HepG2 (cell line): ENCODE results near the gene CC2D1A.

Experiments
- CTCF ChIP-seq: sonication (generic); formaldehyde crosslinking; IDR thresholded peaks from 2 replicates; pipeline ENCODE4 v1.5.0; 2020; ENCODE audit warnings: mild to moderate bottlenecking, missing genetic modification reagents, moderate library complexity
- REST ChIP-seq, 2 experiments: IDR thresholded peaks; 2 replicates each; pipeline ENCODE4 v1.6.1; 2011 to 2012; ENCODE audit warnings: low read length in 2 of 2, borderline replicate concordance in 1 of 2, low read depth in 1 of 2, mild to moderate bottlenecking in 1 of 2, moderate library complexity in 1 of 2
- SETDB1 ChIP-seq: sonication (generic); formaldehyde crosslinking; IDR thresholded peaks from 2 replicates; pipeline ENCODE4 v1.5.1; 2020; ENCODE audit warnings: missing genetic modification reagents, mild to moderate bottlenecking, borderline replicate concordance
- TAF1 ChIP-seq: sonication (generic); formaldehyde crosslinking; IDR thresholded peaks from 2 replicates; pipeline ENCODE4 v1.4.0; 2020; ENCODE audit warnings: missing genetic modification reagents
- ZNF549 ChIP-seq: sonication (generic); formaldehyde crosslinking; IDR thresholded peaks from 2 replicates; pipeline ENCODE4 v1.5.0; 2020; ENCODE audit warnings: missing genetic modification reagents
- TF ChIP-seq, protein P1 (sequence below): IDR thresholded peaks from 2 replicates; pipeline ENCODE4 v1.6.1; 2016; ENCODE audit warnings: missing compliant biosample characterization, missing genetic modification reagents, borderline replicate concordance
- TF ChIP-seq, protein P2 (sequence below): sonication (generic); formaldehyde crosslinking; IDR thresholded peaks from 2 replicates; pipeline ENCODE4 v1.4.0; 2020; ENCODE audit warnings: missing genetic modification reagents, mild to moderate bottlenecking, borderline replicate concordance
- TF ChIP-seq, protein P3 (sequence below): sonication (generic); formaldehyde crosslinking; IDR thresholded peaks from 2 replicates; pipeline ENCODE4 v1.4.0; 2020; ENCODE audit warnings: missing genetic modification reagents, borderline replicate concordance

GRCh38 chr19:13968383-13968935, 62.5 kb downstream of the CC2D1A start:
- TF ChIP-seq, protein P1, sequence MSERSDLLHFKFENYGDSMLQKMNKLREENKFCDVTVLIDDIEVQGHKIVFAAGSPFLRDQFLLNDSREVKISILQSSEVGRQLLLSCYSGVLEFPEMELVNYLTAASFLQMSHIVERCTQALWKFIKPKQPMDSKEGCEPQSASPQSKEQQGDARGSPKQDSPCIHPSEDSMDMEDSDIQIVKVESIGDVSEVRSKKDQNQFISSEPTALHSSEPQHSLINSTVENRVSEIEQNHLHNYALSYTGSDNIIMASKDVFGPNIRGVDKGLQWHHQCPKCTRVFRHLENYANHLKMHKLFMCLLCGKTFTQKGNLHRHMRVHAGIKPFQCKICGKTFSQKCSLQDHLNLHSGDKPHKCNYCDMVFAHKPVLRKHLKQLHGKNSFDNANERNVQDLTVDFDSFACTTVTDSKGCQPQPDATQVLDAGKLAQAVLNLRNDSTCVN, result no peak
- TF ChIP-seq, protein P2, sequence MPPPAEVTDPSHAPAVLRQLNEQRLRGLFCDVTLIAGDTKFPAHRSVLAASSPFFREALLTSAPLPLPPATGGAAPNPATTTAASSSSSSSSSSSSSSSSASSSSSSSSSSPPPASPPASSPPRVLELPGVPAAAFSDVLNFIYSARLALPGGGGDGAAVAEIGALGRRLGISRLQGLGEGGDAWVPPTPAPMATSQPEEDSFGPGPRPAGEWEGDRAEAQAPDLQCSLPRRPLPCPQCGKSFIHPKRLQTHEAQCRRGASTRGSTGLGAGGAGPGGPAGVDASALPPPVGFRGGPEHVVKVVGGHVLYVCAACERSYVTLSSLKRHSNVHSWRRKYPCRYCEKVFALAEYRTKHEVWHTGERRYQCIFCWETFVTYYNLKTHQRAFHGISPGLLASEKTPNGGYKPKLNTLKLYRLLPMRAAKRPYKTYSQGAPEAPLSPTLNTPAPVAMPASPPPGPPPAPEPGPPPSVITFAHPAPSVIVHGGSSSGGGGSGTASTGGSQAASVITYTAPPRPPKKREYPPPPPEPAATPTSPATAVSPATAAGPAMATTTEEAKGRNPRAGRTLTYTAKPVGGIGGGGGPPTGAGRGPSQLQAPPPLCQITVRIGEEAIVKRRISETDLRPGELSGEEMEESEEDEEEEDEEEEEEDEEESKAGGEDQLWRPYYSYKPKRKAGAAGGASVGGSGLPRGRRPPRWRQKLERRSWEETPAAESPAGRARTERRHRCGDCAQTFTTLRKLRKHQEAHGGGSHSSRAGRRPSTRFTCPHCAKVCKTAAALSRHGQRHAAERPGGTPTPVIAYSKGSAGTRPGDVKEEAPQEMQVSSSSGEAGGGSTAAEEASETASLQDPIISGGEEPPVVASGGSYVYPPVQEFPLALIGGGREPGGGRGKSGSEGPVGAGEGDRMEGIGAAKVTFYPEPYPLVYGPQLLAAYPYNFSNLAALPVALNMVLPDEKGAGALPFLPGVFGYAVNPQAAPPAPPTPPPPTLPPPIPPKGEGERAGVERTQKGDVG (CRISPR knock-in tag), result no peak
- TF ChIP-seq SETDB1 (CRISPR knock-in tag) (no peak), REST (IDR thresholded peaks at IDR 0.05; ENCODE audit: borderline replicate concordance in 1 of 2, low read depth in 1 of 2, low read length in 2 of 2) (no peak), CTCF (CRISPR knock-in tag) (no peak), TAF1 (CRISPR knock-in tag) (no peak), ZNF549 (CRISPR knock-in tag) (no peak)
- TF ChIP-seq, protein P3, sequence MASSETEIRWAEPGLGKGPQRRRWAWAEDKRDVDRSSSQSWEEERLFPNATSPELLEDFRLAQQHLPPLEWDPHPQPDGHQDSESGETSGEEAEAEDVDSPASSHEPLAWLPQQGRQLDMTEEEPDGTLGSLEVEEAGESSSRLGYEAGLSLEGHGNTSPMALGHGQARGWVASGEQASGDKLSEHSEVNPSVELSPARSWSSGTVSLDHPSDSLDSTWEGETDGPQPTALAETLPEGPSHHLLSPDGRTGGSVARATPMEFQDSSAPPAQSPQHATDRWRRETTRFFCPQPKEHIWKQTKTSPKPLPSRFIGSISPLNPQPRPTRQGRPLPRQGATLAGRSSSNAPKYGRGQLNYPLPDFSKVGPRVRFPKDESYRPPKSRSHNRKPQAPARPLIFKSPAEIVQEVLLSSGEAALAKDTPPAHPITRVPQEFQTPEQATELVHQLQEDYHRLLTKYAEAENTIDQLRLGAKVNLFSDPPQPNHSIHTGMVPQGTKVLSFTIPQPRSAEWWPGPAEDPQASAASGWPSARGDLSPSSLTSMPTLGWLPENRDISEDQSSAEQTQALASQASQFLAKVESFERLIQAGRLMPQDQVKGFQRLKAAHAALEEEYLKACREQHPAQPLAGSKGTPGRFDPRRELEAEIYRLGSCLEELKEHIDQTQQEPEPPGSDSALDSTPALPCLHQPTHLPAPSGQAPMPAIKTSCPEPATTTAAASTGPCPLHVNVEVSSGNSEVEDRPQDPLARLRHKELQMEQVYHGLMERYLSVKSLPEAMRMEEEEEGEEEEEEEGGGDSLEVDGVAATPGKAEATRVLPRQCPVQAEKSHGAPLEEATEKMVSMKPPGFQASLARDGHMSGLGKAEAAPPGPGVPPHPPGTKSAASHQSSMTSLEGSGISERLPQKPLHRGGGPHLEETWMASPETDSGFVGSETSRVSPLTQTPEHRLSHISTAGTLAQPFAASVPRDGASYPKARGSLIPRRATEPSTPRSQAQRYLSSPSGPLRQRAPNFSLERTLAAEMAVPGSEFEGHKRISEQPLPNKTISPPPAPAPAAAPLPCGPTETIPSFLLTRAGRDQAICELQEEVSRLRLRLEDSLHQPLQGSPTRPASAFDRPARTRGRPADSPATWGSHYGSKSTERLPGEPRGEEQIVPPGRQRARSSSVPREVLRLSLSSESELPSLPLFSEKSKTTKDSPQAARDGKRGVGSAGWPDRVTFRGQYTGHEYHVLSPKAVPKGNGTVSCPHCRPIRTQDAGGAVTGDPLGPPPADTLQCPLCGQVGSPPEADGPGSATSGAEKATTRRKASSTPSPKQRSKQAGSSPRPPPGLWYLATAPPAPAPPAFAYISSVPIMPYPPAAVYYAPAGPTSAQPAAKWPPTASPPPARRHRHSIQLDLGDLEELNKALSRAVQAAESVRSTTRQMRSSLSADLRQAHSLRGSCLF (CRISPR knock-in tag), result no peak
